ENCODE data around the gene UBE3D.
"Not testable (repeated sequence)": the region's sequence is repeated elsewhere in the genome, so short reads cannot be mapped to it uniquely, and the experiment has no call there.

Gene UBE3D

DNA sequence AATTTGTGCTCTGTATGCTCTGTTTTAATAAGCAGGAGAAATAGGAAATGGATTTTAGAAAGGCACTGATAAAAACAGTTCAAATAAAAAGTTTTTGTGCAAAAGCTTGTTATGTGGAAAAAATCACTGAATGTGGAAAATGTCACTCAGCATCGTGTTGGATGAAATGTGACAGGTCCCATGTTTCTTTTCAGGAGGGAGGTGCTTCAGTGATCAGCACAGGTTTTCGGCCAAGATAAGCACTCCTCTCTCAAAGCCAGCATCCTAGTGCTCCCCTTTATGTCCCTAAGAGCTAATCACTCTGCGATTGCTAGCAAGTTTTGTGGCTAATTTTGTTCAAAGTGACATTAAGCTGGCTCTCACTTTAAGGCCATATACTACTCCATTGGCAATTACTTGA lies 12.0 kb downstream of the UBE3D start:
- no peak for DNase-seq

DNA sequence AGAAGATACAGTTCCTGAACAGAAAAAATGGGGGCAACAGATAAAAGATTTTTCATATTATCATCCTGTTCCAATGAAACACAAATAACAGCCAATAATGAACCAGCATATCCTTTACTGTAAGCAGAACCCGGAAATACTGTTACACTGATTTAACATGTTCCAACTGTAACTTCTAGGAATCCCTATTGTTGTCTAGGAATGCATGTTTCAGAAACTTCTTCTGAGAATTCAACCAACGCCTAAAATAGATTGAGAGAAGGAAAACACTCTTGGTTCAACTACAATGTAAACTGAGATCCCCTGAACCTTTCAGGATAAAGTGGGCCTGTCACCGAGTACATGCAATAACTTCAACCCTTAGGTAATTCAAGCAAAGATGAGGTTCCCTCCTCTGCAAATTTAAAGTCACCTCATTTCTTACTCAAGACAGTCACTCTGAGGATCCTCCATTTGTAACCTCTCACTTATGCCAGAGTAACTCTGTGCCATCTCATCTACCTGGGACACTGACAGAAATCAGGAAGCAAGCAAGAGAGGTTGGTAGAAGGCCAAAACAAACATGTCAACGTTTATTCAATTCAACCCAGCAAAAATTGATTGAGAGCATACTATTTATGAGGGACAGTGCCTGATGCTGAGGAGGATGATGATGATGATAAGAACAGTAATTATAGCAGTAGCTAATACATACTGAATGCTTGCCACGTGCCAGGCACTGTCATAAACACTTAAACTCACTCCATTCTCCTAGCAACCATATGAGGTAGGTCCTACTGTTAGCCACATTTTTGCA lies 14.1 kb downstream of the UBE3D start:
- no peak for DNase-seq

DNA sequence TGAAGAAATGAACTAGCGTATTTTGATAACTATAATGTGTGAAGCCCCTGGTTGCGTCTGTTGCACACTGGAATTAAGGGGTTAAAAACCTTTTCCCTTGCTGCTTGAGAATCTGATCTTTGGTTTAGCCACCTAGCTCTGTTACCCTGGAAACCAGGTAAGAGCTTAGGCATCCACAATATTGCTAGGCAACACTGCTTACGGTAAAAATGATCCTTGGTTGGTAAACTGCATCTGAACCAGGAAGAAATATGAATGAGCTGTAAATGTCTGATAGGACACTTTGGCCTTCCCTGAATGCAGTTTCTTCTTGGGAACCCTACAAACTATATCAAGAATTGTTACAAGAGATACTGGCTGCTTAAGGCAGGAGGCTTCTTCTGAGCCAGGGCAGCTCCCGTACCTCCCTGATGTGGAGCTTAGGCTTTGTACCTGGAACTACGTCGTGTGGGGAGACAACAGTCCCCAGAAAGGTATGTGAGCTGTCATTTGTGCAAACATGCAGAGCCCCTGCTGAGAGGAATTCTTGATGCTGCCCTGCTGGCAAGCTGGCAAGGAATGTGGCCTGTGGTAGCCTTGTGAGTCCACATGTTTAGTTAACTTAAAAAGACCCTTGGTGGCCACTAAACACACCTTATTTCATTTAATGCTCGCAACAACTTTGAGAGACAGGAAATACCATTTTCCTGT lies 18.4 kb downstream of the UBE3D start:
- no peak for DNase-seq

DNA sequence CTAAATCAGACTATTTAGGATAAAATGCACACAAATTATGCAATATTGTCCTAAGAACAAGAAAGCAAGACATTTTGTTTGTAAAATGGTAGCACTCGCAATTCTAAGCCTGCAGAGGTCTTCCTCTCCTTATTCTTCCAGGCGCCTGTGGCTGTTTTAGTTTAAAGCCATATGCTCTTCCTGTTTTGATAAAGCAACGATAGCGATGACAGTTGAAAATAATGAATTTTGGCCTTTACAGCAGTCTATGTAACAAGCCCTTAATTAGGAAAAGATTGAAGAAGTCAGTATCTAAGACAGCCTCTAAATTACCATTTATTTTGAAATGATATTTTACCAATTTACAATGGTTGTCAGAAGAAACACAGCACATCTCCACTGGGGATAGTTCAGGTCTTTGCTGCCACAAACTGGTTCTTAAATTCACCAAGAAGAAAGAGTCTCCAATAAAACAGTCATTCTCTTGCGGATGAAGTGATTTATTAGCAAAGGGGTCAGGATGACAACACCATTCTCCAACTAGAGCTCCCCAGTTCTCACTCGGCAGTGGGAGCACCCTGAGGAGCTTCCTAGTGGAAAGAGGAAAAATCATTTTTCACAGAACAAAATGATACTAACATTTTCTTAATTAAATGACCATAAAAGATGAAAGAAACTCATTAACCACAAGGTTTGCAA lies 21.4 kb downstream of the UBE3D start:
- DNase-seq, result no peak

DNA sequence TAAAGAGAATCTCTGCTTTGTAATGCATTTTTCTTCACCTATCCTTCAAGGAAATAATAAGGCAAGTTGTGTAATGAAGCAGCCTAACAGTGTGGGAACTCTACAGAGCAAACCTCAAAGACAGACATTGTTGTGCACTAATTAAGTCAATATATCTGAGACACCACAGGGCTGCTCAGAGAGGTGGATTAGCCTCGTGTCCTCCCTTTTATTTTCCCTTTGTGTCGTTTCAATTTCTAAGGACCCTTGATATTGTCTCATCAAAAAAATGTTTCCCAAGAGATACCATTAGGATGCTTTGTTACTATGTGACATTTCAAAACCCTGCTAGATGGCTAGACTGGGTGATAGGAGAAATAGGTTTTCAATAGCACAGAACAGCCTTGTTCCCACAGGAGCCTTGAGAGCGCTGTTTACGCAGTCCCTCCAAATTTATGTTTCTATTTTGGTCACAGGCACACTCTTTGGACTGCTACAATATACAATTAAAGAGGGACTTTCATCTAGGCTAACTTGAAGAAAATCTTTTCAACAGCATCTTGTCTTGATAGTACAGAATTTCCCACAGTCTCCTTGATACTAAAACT lies 23.1 kb downstream of the UBE3D start:
- no peak for DNase-seq

DNA sequence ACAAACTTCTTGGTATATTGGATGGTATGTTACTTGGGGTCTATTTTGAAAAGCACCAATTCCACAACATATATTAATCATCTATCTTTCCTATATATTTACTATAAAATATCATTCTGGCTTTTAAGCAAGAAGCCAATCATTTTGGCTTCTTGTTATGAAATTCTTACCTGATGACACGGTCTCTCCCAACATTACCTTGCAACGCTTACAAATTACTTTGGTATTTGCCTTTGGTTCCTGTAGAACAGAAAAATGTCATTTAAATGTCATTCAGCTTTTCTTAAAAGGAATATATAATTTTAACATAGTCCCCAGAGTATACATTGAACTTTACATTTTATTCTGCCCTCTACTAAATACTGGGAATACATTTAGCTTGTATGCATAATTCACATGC lies 27.4 kb downstream of the UBE3D start:
- DNase-seq, result no peak

DNA sequence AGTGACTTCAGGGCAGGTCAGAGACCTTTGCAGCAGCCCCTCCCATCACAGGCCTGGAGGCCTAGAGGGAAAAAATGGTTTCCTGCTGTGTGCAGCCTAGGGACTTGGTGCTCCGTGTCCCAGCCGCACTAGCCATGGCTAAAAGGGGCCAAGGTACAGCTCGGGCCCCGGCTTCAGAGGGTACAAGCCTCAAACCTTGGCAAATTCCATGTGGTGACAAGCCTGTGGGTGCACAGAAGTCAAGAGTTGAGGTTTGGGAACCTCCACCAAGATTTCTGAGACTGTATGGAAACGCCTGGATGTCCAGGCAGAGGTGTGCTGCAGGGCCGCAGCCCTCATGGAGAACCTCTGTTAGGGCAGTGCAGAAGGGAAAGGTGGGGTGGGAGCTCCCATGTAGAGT lies 34.0 kb downstream of the UBE3D start:
- DNase-seq, result no peak

DNA sequence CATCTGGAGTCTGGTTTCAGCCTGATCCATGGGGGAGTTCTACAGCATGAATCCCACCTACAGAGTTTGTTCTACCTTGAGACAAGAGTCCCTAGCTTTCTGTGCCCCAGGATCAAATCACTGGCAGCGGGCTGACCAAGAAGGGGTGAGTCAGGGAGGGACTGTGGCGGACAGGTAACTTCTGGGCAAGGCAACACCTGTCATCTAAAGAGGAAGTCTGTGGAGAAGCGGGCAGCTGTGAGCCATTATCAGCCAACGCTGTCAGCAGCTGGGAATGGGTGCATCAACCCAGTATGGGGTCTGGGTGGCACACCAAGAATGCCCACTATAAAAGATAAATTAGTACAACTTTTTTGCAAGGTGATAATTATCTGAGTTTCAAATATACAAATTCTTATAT lies 45.9 kb downstream of the UBE3D start:
- no peak for DNase-seq

DNA sequence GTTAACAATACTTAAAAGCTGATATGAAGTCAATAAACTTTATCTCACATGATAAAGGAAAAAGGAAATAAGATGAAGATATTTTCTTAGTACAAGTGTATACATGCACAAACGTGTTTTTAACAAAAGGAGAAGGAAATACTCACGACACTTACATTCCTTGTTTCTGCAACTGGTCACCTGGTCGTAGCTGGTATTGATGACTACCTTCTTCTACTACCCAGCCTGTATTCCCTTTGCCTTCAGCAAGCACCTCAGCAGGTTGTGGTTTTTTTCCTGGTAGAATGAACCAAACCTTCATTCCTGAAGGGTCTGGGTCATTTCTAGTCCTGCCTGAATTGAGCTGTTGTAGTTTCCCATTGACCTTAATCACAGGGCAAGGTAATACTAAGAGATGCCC lies 54.5 kb downstream of the UBE3D start:
- not testable (repeated sequence) for DNase-seq

DNA sequence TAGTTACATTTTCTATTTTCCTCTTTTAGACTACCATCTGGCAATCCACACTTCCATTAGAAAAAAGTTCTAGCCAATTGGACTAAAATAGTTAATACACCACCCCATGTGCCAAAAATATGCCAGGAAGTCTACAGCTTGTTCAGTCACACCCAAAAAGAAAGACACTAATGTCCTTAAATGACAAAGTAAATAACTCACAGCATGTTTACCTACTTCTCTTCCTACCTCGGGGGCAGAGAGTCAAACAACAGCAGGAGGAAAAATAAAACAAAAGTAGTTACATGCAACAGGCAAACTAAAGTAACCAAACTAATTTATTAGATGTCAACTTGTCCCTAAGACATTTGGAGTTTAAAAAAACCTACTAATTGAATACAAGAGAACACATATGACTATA lies 57.0 kb downstream of the UBE3D start:
- no peak for DNase-seq

DNA sequence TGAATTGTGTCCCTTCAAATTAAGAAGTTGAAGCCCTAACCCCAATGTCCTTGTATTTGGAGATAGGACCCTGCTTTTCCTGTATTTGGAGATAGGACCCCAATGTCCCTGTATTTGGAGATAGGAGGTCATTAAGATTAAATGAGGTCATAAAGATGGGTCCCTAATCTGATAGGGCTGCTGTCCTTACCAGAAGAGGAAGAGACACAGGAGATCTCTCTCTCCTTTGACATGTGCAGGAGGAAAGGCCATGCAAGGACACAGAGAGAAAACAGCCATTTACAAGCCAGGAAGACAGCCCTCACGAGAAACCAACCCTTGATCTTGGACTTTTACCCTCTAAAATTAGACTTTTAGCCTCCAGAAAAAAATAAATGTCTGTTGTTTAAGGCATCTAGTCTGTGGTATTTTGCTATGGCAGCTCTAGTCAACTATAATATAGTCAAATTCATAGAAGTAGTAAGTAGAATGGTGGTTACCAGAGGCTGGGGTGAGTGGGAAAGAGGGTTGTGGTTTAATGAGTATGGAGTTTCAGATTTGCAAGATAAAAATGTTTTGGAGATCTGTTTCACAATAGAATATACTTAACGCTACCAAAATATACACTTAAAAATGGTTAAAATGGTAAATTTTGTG lies 59.3 kb downstream of the UBE3D start:
- no peak for DNase-seq

DNA sequence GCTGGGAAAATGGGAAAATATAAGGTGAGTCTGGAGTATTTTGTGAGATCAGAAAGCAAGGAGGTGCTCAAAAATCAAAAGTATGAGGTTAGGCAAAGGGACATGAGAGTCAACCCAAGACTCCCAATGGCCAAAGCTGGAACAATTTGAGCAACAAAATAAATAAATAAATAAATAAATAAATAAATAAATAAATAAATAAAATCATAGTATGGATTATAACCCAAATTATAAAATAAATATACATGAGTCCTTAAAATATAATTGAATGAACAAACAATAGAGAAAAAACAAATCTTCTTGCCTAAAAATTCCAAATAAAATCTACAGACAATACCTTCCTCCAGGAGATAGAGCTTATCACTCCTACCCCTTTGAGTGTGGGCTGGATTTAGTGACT lies 69.5 kb downstream of the UBE3D start:
- no peak for DNase-seq

DNA sequence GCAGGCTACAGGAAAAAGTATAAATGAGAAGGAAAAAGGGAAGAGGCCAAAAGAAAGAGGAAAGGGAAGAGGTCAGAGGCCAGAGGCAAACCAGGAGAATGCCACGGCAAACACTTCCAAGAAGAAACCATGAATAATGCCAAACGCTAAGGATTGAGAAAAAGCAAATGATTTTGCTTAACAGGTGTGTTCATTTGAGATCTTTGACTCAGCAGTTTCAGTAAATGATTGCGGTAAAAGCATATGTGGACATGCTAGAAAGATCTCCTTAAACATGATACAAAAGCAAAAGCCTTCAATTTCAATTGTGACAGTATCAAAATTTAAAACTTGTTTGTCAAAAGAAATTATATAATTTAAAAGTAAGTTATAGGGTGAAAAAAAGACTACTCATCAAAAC lies 70.6 kb downstream of the UBE3D start:
- DNase-seq, result no peak

DNA sequence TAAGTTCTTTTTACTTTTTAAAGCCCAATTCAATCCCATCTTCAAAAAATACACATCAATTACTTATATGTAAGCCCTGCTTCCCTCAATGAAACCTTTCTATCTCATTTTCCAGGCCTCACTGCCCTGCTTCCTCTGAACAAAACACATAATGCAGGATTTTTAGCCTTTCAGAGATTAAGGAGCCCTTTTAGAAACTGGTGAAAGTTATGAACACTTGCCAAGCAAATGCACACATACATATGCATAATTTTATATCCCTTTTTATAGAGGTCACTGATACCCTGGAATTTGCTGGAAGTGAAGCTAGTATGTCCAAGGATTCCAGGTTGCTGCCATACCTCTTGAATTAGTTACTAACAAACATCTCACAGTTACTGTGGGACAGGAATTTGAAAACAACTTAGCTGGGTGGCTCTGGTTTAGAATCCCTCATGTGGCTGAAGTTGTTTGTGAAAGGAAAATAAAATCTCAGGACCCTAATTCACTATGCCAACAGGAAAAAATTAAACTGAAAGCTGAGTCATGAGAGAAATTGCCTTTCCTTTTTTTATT lies 75.8 kb downstream of the UBE3D start:
- no peak for DNase-seq

DNA sequence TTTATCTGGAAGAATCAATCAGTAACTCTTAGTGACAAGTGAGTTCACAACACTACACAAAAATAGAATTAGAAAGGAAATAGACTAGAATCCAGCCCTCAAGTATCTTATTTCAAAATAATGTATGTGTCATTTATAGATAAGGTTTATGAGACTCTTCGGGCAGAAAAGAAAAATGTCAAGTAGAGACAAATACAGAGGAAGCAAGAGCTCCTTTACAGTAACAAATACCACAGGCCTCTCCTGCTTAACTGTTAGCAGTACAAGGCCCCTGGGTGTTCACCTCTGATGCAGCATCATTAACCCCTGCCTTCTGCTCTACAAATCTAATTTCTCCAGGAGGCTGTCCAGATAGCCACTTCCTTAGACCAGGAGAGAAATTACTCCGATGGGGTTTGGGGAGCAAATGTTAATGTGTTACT lies 76.7 kb downstream of the UBE3D start:
- DNase-seq, result no peak

DNA sequence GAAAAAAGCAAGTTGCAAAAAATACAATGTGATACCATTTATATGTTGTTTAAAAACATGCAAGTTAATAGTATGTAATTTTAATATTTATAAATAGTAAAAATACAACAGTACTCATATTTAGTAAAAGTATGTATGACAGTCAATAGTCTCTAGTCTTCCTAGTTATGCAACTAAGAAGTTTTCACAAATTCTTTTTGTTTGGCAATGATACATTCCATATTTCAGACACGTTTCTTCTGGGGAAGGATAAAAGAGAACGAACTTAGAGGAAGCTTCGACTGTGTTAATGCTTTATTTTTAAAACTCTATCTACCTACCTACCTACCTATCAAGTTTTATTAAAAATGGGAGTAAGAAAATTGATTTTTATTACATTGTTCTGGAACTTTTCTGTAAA lies 77.7 kb downstream of the UBE3D start:
- DNase-seq, result no peak

DNA sequence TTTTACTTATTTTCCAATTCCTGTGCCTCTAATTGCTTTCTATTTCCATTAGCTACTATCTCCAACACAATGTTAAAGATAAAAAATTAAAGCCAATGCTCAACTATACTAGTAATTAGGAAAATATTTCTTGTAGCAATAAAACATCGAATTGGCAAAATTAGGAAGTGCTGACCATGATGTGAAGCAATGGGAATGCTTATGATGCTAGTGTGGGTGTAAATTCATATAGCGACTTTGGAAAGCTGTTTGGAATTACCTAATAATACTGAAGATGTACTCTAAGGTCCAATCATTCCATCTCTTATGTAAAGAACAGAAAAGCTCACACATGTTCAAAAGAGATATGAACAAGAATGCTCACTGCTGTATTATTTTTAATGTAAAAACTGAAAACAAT lies 78.2 kb downstream of the UBE3D start:
- DNase-seq, result no peak

DNA sequence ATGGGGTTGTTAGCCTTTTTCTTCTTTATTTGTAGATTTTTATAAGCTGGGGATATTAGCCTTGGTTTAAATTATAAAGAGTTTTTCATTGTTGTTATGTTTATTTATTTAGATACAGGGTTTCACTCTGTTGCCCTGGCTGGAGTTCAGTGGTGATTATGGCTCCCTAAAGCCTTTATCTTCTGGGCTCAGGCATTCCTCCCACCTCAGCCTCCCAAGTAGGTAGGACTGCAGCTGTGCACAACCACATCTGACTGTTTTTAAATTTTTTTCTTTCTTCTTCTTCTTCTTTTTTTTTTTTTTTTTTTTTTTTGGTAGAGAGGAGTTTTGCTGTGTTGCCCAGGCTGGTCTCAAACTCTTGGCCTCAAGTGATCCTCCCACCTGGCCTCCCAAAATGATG lies 80.9 kb downstream of the UBE3D start:
- no peak for DNase-seq

DNA sequence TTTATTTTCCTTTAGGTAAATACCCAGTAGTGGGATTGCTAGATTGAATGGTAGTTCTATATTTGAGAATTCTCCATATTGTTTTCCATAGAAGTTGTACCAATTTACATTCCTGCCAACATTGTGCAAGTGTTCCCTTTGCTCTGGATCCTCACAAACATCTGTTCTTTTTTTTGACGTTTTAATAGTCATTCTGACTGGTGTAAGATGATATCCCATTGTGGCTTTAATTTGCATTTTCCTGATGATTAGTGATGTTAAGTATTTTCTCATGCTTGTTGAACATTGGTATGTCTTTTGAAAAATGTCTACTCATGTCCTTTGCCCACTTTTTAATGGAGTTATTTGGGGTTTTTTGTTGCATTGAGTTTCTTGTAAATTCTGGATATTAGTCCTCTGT lies 85.6 kb downstream of the UBE3D start:
- DNase-seq, result no peak

DNA sequence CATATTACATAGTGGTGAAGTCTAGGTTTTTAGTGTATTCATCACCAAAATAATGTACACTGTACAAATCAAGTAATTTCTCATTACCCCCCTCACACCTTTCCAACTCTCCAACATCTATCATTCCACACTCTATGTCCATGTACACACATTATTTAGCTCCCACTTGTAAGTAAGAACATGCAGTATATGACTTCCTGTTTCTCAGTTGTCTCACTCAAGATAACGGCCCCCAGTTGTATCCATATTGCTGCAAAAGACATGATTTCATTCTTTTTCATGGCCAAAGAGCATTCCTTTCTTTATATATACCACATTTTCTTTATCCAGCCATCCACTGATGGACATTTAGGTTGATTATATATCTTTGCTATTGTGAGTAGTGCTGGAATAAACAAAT lies 86.0 kb downstream of the UBE3D start:
- no peak for DNase-seq

DNA sequence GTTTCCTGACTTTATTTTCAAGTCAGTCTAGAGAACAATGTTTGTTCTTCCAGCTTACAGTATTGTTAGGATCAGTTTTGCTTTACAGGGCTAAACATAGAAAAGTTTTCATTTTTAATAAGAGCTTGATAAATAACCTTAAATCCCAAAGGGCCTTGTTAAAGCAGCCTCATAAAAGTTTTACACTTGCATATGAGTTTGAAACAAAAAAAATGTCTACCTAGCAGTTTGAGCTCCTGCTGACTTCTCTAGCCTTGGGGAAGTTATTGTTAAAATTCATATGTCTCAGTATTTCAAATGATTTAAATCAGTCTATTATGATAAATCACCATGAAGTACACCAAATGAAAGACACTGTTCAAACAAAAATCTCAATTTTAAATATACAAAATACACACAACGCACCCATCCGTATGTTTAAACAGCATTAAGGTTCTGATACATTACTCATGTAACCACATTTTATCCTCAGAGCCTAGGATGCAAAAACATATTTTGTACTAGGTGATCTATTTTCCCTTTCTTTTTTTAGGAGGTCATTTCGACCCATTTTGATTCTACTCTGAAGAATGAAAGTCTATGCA lies 87.2 kb downstream of the UBE3D start:
- DNase-seq, result no peak

DNA sequence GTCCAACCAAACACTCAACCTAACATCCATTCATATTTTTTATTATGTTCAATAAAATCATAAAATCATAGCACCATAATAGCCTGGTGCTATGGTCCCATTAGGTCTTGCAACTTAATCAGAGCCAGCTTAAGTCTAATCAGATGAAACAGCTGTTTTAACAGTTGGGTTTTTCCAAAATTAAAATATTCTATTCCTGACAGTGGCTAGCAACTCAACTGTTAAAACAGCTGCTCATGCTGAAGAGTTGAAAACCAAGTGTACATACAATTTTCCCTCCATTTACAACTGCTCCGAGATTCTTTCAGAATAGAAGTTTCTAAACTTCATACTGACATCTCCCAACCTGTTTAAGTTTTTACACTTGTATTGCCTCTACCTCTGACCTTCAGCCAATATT lies 89.5 kb downstream of the UBE3D start:
- DNase-seq, result no peak

Data from C1 segment of cervical spinal cord (tissue), 14 donors.